DND-41 (cell line): ENCODE results near the gene SPATA46.

ENCODE experiments used
- CTCF ChIP-seq: IDR thresholded peaks from 2 replicates; pipeline ENCODE4 v1.5.1; 2012; ENCODE audit warnings: borderline replicate concordance, low read length, moderate library complexity, mild to moderate bottlenecking; ENCODE audit not compliant: poor library complexity, severe bottlenecking; ENCODE audit errors: extremely low read depth
- EZH2 ChIP-seq: IDR thresholded peaks from 3 replicates; pipeline ENCODE4 v1.6.1; 2012; ENCODE audit warnings: borderline replicate concordance, low read depth, mild to moderate bottlenecking, moderate library complexity, low read length, inconsistent platforms; ENCODE audit not compliant: severe bottlenecking

GRCh38 chr1:162420120-162420519 is 43.5 kb upstream of the SPATA46 start:
- no peak for TF ChIP-seq CTCF
- TF ChIP-seq EZH2: no peak
